Body of pancreas (tissue), 4 donors: ENCODE data around the gene GCG.

Source experiments
- POLR2A ChIP-seq, 3 donors: fragments of 450-650 bp; IDR thresholded peaks; one replicate each; pipeline ENCODE4 v1.6.1; 2016; ENCODE audit warnings: antibody characterized with exemption in 3 of 3, mild to moderate bottlenecking in 2 of 3
- TF ChIP-seq, protein P1 (sequence below), 7 experiments: fragments of 450-650 bp in 4 of 7; fragments of 200-600 bp in 3 of 7; sonication (generic) in 3 of 7; IDR thresholded peaks; one replicate each; pipeline ENCODE4 v1.5.1; 2016 to 2019; ENCODE audit warnings: antibody characterized with exemption in 7 of 7

GRCh38 chr2:162126111-162126519 is 25.9 kb downstream of the GCG start:
- TF ChIP-seq, protein P1, sequence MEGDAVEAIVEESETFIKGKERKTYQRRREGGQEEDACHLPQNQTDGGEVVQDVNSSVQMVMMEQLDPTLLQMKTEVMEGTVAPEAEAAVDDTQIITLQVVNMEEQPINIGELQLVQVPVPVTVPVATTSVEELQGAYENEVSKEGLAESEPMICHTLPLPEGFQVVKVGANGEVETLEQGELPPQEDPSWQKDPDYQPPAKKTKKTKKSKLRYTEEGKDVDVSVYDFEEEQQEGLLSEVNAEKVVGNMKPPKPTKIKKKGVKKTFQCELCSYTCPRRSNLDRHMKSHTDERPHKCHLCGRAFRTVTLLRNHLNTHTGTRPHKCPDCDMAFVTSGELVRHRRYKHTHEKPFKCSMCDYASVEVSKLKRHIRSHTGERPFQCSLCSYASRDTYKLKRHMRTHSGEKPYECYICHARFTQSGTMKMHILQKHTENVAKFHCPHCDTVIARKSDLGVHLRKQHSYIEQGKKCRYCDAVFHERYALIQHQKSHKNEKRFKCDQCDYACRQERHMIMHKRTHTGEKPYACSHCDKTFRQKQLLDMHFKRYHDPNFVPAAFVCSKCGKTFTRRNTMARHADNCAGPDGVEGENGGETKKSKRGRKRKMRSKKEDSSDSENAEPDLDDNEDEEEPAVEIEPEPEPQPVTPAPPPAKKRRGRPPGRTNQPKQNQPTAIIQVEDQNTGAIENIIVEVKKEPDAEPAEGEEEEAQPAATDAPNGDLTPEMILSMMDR (IDR thresholded peaks at IDR 0.05), result no peak
- no peak for TF ChIP-seq POLR2A (IDR thresholded peaks at IDR 0.05)
